Stimulated activated CD4-positive, alpha-beta T cell treated with anti-CD3 and anti-CD28 coated beads, Interleukin-1b, Interleukin-23, amount 100 ng/mL, for 24 hours (primary cell): ENCODE results near the gene RDH11.
"Not testable (repeated sequence)": the region's sequence is repeated elsewhere in the genome, so short reads cannot be mapped to it uniquely, and the experiment has no call there.

Source experiments
- DNase-seq, 4 experiments: peaks; one replicate each; pipeline ENCODE4 v3.0.0-alpha.2; 2020; ENCODE audit warnings: low read depth in 4 of 4, low spot score in 1 of 4

Gene RDH11

GRCh38 chr14:67695394-67695949, at the start of gene RDH11:
Gene RDH11 (minus strand): TSS chr14:67695764. CDS start chr14:67695703, 61 bp downstream.
- peak; percentile 38 to 78 (median 68) for DNase-seq

- DNase-seq, result no peak
Measured at GRCh38 chr14:67744046-67744445, 48.5 kb upstream of the RDH11 start.

- DNase-seq, result no peak
Measured at GRCh38 chr14:67738740-67739504, 43.4 kb upstream of the RDH11 start.

GRCh38 chr14:67736771-67737170, 41.2 kb upstream of the RDH11 start:
- DNase-seq, result no peak

GRCh38 chr14:67735336-67736147, 40.0 kb upstream of the RDH11 start:
- DNase-seq, result no peak

- DNase-seq, result no peak
Measured at GRCh38 chr14:67734675-67735074, 39.1 kb upstream of the RDH11 start.

- no peak for DNase-seq
Measured at GRCh38 chr14:67733616-67734015, 38.1 kb upstream of the RDH11 start.

GRCh38 chr14:67729072-67729885, 33.7 kb upstream of the RDH11 start:
- DNase-seq, result no peak

- no peak for DNase-seq
Measured at GRCh38 chr14:67728258-67728657, 32.7 kb upstream of the RDH11 start.

- no peak for DNase-seq
Measured at GRCh38 chr14:67727361-67727760, 31.8 kb upstream of the RDH11 start.

- DNase-seq, result no peak
Measured at GRCh38 chr14:67725171-67725570, 29.6 kb upstream of the RDH11 start.

- no peak for DNase-seq
Measured at GRCh38 chr14:67722293-67722692, 26.7 kb upstream of the RDH11 start.

GRCh38 chr14:67721875-67722274, 26.3 kb upstream of the RDH11 start:
- no peak for DNase-seq

- no peak for DNase-seq
Measured at GRCh38 chr14:67719866-67720265, 24.3 kb upstream of the RDH11 start.

- DNase-seq, result not testable (repeated sequence)
Measured at GRCh38 chr14:67719385-67719784, 23.8 kb upstream of the RDH11 start.

- DNase-seq, result no peak
Measured at GRCh38 chr14:67718265-67718664, 22.7 kb upstream of the RDH11 start.

- DNase-seq, result no peak
Measured at GRCh38 chr14:67717048-67717447, 21.5 kb upstream of the RDH11 start.

GRCh38 chr14:67710209-67710608, 14.6 kb upstream of the RDH11 start:
- no peak for DNase-seq

GRCh38 chr14:67709796-67710195, 14.2 kb upstream of the RDH11 start:
- DNase-seq, result not testable (repeated sequence)

GRCh38 chr14:67709346-67709745, 13.8 kb upstream of the RDH11 start:
- not testable (repeated sequence) for DNase-seq

- no peak for DNase-seq
Measured at GRCh38 chr14:67705211-67705610, 9.6 kb upstream of the RDH11 start.
